Pericardium fibroblast (primary cell): ENCODE data around the gene NFAM1. TPM values are rescaled to one million over a fixed set of nuclear protein-coding genes. Genes with fewer than 3 reads are reported as not detected.

Source experiments
- total RNA-seq: library from RNA; depleted of rRNA; stranded (reverse); fragments of >200 nt; gene quantifications from 2 replicates; pipeline ENCODE4 v1.2.3, GENCODE V29; 2015

NFAM1 gene, protein sequence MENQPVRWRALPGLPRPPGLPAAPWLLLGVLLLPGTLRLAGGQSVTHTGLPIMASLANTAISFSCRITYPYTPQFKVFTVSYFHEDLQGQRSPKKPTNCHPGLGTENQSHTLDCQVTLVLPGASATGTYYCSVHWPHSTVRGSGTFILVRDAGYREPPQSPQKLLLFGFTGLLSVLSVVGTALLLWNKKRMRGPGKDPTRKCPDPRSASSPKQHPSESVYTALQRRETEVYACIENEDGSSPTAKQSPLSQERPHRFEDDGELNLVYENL
- not detected in 2 replicates for total RNA-seq

GRCh38 chr22:42432020-42432596, at the start of gene NFAM1:
Gene NFAM1, minus strand, starts transcription at chr22:42432403. Its CDS starts 46 bp downstream, at chr22:42432357.

Other genes with a start within 250 kb of the NFAM1 start
- 15.0 and 15.3 TPM in 2 replicates for gene TCF20, start 161.8 kb downstream of the NFAM1 start, total RNA-seq
- gene RRP7A, start 87.4 kb upstream of the NFAM1 start, total RNA-seq: 16.7 and 20.9 TPM in 2 replicates
- gene SERHL2, start 121.6 kb upstream of the NFAM1 start, total RNA-seq: 1.9 and 11.5 TPM in 2 replicates
- 20.2 and 27.9 TPM in 2 replicates for gene POLDIP3, start 182.5 kb upstream of the NFAM1 start, total RNA-seq
- gene ATP5MGL, start 208.2 kb upstream of the NFAM1 start, total RNA-seq: not detected in 2 replicates
- 152 and 277 TPM in 2 replicates for gene CYB5R3, start 217.0 kb upstream of the NFAM1 start, total RNA-seq